Endothelial cell of umbilical vein (primary cell): ENCODE measurements around the gene MAT1A. TPM values are rescaled to one million over a fixed set of nuclear protein-coding genes. Genes with fewer than 3 reads are reported as not detected.

Experiments
- BruUV-seq: library from RNA; stranded (reverse); fragments of 400-500 nt; replicated peaks from 2 replicates; lab custom pipeline; 2021; lab: Mats Ljungman, UMichigan
- CTCF ChIA-PET: fragments of 300-600, 350-600 bp; sonication (Branson Sonifier 250); formaldehyde crosslinking; loops from one replicate; lab custom pipeline; 2021; ENCODE audit warnings: antibody characterized with exemption, inconsistent platforms; lab: Charles Lee
- POLR2A ChIA-PET: fragments of 300-600, 350-600 bp; sonication (Branson Sonifier 250); formaldehyde crosslinking; loops from one replicate; lab custom pipeline; 2021; ENCODE audit warnings: antibody characterized with exemption, inconsistent platforms; lab: Charles Lee
- DNase-seq: peaks from one replicate; pipeline ENCODE4 v3.0.0-alpha.2; 2011; ENCODE audit warnings: low read depth, low spot score
- FAIRE-seq: peaks from 2 replicates; lab custom pipeline; 2011; peaks lifted over from hg19 to GRCh38; lab: Jason Lieb, UNC
- H2AFZ ChIP-seq: 2 replicates; pipeline ENCODE4 v1.6.0; 2012; ENCODE audit warnings: low read depth, low read length, control low read depth, inconsistent platforms
- H3K27ac ChIP-seq: 2 replicates; pipeline ENCODE4 v1.5.1; 2011; ENCODE audit warnings: low read depth, mild to moderate bottlenecking, control low read depth, low read length, moderate library complexity; ENCODE audit not compliant: insufficient read depth
- H3K27me3 ChIP-seq, 2 experiments: 2 replicates each; pipeline versions ENCODE4 v1.6.0 to v1.6.1; 2011; ENCODE audit warnings: low read length in 2 of 2, mixed read lengths in 1 of 2; ENCODE audit not compliant: control insufficient read depth in 2 of 2, insufficient read depth in 2 of 2
- H3K36me3 ChIP-seq, 2 experiments: 2 replicates in 1 of 2; 3 replicates in 1 of 2; pipeline ENCODE4 v1.5.1; 2011; ENCODE audit warnings: low read length in 2 of 2, mild to moderate bottlenecking in 1 of 2, moderate library complexity in 1 of 2; ENCODE audit not compliant: control insufficient read depth in 2 of 2, insufficient read depth in 2 of 2; ENCODE audit errors: extremely low read depth in 1 of 2
- H3K4me1 ChIP-seq: 3 replicates; pipeline ENCODE4 v1.5.1; 2011; ENCODE audit warnings: mild to moderate bottlenecking, low read length; ENCODE audit not compliant: control insufficient read depth, insufficient read depth; ENCODE audit errors: extremely low read depth
- H3K4me2 ChIP-seq: 2 replicates; pipeline ENCODE4 v1.6.1; 2011; ENCODE audit warnings: low read length, control low read depth, mixed read lengths; ENCODE audit not compliant: insufficient read depth
- H3K4me3 ChIP-seq, 3 experiments: fragments of 200-600 bp in 1 of 3; sonication (generic), shearing (Covaris generic) in 1 of 3; replicated peaks in 1 of 3; 2 replicates each; pipeline ENCODE4 v1.5.1; 2011 to 2016; ENCODE audit warnings: control low read depth in 3 of 3, low read length in 3 of 3, mild to moderate bottlenecking in 2 of 3, inconsistent platforms in 1 of 3, low read depth in 1 of 3, moderate library complexity in 1 of 3; ENCODE audit not compliant: insufficient read depth in 1 of 3
- H3K79me2 ChIP-seq: 2 replicates; pipeline ENCODE4 v1.6.0; 2012; ENCODE audit warnings: low read length, inconsistent platforms; ENCODE audit not compliant: control insufficient read depth, insufficient read depth
- H3K9ac ChIP-seq: replicated peaks from 2 replicates; pipeline ENCODE3; 2011; ENCODE audit warnings: low read length, control low read depth; ENCODE audit not compliant: insufficient read depth; ENCODE audit errors: extremely low read depth
- H3K9me1 ChIP-seq: replicated peaks from 3 replicates; pipeline ENCODE4 v1.6.0; 2011; ENCODE audit warnings: mild to moderate bottlenecking, low read length; ENCODE audit not compliant: control insufficient read depth, insufficient read depth; ENCODE audit errors: extremely low read depth
- H3K9me3 ChIP-seq: replicated peaks from 2 replicates; pipeline ENCODE4 v1.5.1; 2012; ENCODE audit warnings: low read length, inconsistent platforms; ENCODE audit not compliant: control insufficient read depth, insufficient read depth
- H4K20me1 ChIP-seq: replicated peaks from 2 replicates; pipeline ENCODE3; 2011; ENCODE audit warnings: mild to moderate bottlenecking, low read length; ENCODE audit not compliant: control insufficient read depth, insufficient read depth; ENCODE audit errors: extremely low read depth
- EZH2 ChIP-seq: IDR thresholded peaks from 2 replicates; pipeline ENCODE4 v1.6.1; 2012; ENCODE audit warnings: borderline replicate concordance, low read depth, mild to moderate bottlenecking, moderate library complexity, low read length, inconsistent platforms; ENCODE audit not compliant: severe bottlenecking
- FOS ChIP-seq: IDR thresholded peaks from 2 replicates; pipeline ENCODE4 v1.6.1; 2011; ENCODE audit warnings: mild to moderate bottlenecking, low read length, moderate library complexity, borderline replicate concordance; ENCODE audit not compliant: insufficient read depth
- GATA2 ChIP-seq: IDR thresholded peaks from 2 replicates; pipeline ENCODE4 v1.7.0; 2011; ENCODE audit warnings: low read depth, mild to moderate bottlenecking, moderate library complexity, mixed read lengths, low read length; ENCODE audit not compliant: insufficient read length, insufficient read depth
- JUN ChIP-seq: IDR thresholded peaks from 2 replicates; pipeline ENCODE4 v1.6.1; 2011; ENCODE audit warnings: borderline replicate concordance, low read depth; ENCODE audit not compliant: insufficient read length, insufficient read depth
- MYC ChIP-seq: IDR thresholded peaks from one replicate; pipeline ENCODE4 v1.6.1; 2011; ENCODE audit warnings: mild to moderate bottlenecking, low read depth, low read length
- POLR2A ChIP-seq: IDR thresholded peaks from 2 replicates; pipeline ENCODE4 v1.6.1; 2012; ENCODE audit warnings: low read depth, mild to moderate bottlenecking, control low read depth, low read length
- POLR2AphosphoS5 ChIP-seq: IDR thresholded peaks from 2 replicates; pipeline ENCODE4 v1.6.1; 2012; ENCODE audit warnings: low read depth, mild to moderate bottlenecking, control low read depth, low read length, moderate library complexity; ENCODE audit not compliant: insufficient read depth
- dilution Hi-C: fragments of 300-500 bp; cut with MboI; formaldehyde crosslinking; loops from one replicate; pipeline ENCODE4 v1.15.0; 2019; ENCODE audit warnings: low sequenced_read_pairs; ENCODE audit not compliant: extremely low pct_ligation_motif_present
- intact Hi-C: fragments of 100-400 bp; cut with micrococcal nuclease; formaldehyde crosslinking; loops from one replicate; pipeline ENCODE4 v1.10.0; 2022
- polyA plus RNA-seq, 4 experiments: library from polyadenylated mRNA; depleted of rRNA in 3 of 4; stranded (reverse) in 3 of 4; unstranded in 1 of 4; fragments of >200 nt; gene quantifications; 2 replicates each; pipeline versions ENCODE4 v1.2.1 to v1.2.3, GENCODE V29; 2011 to 2012; ENCODE audit warnings: missing spikeins in 1 of 4
- total RNA-seq: library from RNA; stranded (reverse); gene quantifications from 2 replicates; pipeline ENCODE4 v1.2.3, GENCODE V29; 2021
- TF ChIP-seq, protein P1 (sequence below): IDR thresholded peaks from 2 replicates; pipeline ENCODE4 v1.6.1; 2011; ENCODE audit not compliant: insufficient read depth, insufficient read length
- TF ChIP-seq, protein P2 (sequence below), 2 donors: IDR thresholded peaks; 1 replicate in 1 of 2; 2 replicates in 1 of 2; pipeline ENCODE4 v1.5.1; 2011; ENCODE audit warnings: low read length in 2 of 2, mild to moderate bottlenecking in 2 of 2, moderate library complexity in 2 of 2, control low read depth in 1 of 2, inconsistent platforms in 1 of 2, low read depth in 1 of 2; ENCODE audit not compliant: insufficient read depth in 1 of 2; ENCODE audit errors: extremely low read depth in 1 of 2

The MAT1A gene
- total and polyA plus RNA-seq, 2 donors (not counting 3 experiments of a cell fraction or from before 2014, with no cell fraction given), result not detected

DNA sequence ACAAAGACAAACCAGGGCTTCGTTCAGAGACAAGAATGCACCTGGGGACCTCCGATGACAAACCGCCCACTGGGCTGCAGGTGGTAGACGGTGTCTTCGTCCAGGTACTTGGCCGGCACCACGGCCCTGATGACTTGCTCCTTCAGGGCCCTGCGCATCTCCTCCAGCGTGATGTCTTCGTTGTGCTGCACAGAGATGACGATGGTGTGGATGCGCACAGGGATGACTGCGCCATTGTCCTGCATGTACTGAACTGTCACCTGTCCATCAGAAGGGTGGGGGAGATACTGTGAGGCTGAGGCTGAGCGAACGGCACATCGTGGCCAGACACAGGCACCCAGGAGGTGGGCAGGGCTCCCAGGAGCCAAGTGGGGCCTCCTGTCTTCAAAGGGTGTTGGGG lies 13.1 kb downstream of the MAT1A start:
- Histone ChIP-seq H4K20me1 (no peaks in the 10 kb centered on the region), H3K79me2 (no peaks in the 10 kb centered on the region), H3K9me3 (no peaks in the 10 kb centered on the region), H3K9ac (no peak overlapping the region), H3K36me3 (no peaks in the 10 kb centered on the region), H2AFZ (no peak overlapping the region), H3K27me3 (no peaks in the 10 kb centered on the region), H3K4me2 (no peak overlapping the region), H3K9me1 (no peaks in the 10 kb centered on the region), H3K4me3 (no peak overlapping the region), H3K4me1 (no peaks in the 10 kb centered on the region), H3K27ac (no peak overlapping the region)
- no TSS peak for BruUV-seq
- no peak for TF ChIP-seq GATA2
- no peak for TF ChIP-seq EZH2
- TF ChIP-seq POLR2AphosphoS5, result no peak
- no peak for TF ChIP-seq MYC
- TF ChIP-seq, protein P1, sequence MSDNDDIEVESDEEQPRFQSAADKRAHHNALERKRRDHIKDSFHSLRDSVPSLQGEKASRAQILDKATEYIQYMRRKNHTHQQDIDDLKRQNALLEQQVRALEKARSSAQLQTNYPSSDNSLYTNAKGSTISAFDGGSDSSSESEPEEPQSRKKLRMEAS, result no peak
- TF ChIP-seq POLR2A, result no peak
- no peak for TF ChIP-seq JUN
- TF ChIP-seq FOS, result no peak
- TF ChIP-seq, protein P2, sequence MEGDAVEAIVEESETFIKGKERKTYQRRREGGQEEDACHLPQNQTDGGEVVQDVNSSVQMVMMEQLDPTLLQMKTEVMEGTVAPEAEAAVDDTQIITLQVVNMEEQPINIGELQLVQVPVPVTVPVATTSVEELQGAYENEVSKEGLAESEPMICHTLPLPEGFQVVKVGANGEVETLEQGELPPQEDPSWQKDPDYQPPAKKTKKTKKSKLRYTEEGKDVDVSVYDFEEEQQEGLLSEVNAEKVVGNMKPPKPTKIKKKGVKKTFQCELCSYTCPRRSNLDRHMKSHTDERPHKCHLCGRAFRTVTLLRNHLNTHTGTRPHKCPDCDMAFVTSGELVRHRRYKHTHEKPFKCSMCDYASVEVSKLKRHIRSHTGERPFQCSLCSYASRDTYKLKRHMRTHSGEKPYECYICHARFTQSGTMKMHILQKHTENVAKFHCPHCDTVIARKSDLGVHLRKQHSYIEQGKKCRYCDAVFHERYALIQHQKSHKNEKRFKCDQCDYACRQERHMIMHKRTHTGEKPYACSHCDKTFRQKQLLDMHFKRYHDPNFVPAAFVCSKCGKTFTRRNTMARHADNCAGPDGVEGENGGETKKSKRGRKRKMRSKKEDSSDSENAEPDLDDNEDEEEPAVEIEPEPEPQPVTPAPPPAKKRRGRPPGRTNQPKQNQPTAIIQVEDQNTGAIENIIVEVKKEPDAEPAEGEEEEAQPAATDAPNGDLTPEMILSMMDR (IDR thresholded peaks at IDR 0.05; ENCODE audit: extremely low read depth in 1 of 2, insufficient read depth in 1 of 2, low read depth in 1 of 2, low read length in 2 of 2), result no peak
- DNase-seq, result no peak
- CTCF ChIA-PET, result no interaction called here
- POLR2A ChIA-PET, result no interaction called here
- dilution Hi-C loops, result no loop called here
- no peak for FAIRE-seq
- intact Hi-C loops, result no loop called here
